ENCODE measurements around the gene TJP2.
A peak's percentile ranks its signal among the peaks of the same experiment; 100 is the strongest.

TJP2 gene

DNA sequence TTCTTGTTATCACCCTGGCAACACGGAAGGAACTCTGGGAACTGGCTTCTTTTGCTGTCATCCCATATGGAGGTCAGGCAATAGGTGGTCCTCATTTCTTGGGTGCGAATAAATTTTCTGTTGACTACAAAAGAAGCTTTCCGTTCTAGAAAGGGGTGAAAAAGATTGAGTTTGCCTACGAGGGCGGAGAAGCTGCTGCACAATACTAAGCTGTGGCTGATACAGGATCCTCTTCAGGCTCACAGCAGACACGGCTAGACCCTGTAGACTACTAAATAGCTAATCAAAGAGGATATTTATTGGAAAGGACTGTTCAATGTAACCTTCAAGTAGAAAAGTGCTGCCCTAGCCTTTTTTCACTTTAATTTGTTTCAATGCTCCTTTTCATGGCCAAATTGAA, 58.1 kb downstream of the TJP2 start:
- no peak for DNase-seq (ENCODE audit: low spot score)

DNA sequence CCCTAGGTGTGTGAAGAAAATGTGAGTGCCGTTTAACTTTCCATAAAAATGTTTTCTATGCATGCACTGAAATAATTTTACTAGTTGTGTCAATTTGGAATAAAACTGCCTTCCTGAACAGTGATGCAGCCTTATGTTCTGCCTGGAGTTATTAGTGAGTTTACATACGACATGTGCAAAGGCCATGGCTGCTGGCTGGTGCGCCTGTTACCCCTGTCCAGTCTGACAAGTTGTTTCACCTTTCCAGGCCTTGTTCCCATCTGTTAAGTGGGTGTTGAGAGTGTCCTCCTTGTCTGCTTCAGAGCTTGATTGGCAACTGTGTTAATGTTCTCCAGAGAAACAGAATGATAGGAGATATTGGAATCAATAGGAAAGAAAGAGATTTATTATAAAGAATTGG, 60.6 kb downstream of the TJP2 start:
- no peak for DNase-seq (ENCODE audit: low spot score)

DNA sequence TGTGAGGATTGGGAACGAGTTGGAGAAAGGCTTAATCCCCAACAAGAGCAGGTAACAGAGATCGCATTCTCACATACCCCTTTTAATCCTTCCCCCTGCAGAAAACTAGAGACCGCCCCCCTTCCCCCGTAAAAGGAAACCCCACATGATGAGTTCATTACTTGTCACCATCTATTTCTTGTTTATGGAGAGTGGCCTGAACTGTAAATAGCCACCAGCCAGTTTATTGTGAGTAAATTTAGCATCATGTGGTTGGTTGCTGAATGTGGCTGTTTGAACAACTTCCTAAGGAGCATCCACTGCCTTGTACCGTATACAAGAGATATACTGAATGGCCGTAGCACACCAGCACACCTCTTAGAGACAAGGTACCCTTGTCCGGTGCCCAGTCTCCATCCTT, 62.1 kb downstream of the TJP2 start:
- DNase-seq (ENCODE audit: low spot score) = no peak

DNA sequence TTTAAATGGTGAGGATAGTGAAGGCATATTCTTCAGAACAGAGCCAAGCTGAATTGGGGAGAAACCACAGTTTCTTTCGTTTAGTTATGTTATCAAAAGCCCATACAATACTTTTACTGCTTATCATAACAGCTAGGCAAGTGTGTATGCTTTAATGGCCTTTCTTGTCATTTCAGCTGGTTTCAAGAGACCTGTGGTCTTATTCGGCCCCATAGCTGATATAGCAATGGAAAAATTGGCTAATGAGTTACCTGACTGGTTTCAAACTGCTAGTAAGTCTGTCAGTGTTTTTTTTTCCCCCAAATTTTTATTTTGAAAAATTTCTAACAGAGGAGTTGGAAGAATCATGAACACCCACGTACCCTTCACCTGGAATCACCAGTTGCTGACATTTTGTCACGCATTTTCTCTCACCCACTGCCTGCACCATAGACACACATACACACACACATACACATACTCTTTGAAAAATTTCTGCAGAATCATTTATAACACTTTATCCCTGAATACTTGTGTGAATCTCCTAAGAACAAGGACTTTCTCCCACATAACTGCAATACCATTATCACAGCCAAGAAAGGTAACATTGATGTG, 63.7 kb downstream of the TJP2 start:
- no peak for DNase-seq (ENCODE audit: low spot score)

DNA sequence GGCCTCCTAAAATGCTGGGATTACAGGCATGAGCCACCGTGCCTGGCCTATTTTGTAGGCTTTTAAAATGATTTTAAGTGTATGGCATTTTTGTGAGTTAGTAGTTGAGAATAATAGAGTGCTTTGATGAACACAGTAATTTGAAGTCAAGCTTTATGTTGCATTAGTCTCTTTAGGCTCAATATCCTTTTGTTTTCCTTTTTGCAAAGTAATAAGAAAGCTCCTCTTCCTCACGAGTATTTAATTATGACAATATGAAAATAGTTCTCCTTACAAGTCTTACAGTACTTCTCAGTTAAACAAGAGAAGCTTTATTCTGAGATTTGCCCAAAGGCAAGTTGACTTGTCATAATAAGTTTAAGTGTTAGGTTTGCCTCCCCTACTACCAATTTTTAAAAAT, 69.0 kb downstream of the TJP2 start:
- no peak for DNase-seq (ENCODE audit: low spot score)

DNA sequence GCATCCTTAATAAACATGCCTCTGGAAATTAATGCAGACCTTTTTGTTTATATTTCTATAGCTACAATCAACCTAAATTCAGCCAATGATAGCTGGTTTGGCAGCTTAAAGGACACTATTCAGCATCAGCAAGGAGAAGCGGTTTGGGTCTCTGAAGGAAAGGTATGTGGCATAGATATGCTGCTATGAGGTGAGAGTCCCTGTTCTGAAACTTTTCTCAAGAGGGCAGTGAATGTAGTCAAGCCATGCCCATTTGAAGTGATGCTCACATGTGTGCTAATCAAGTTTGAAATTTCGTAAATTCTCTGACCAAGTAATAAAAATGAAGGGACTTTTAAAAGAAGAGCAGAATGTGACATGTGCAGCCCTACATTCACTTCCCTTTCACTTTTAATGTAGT, 72.6 kb downstream of the TJP2 start:
- no peak for DNase-seq (ENCODE audit: low spot score)

DNA sequence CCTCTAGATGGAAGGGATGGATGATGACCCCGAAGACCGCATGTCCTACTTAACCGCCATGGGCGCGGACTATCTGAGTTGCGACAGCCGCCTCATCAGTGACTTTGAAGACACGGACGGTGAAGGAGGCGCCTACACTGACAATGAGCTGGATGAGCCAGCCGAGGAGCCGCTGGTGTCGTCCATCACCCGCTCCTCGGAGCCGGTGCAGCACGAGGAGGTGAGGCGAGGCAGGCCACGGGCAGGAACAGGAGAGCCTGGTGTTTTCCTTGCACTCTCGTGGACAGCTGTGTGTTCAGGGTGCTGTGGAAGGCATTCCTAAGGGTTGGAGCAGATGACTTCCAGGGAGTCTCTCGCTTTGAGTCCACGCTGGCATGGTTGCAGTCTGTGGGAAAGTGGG, 73.9 kb downstream of the TJP2 start:
- no peak for DNase-seq (ENCODE audit: low spot score)

DNA sequence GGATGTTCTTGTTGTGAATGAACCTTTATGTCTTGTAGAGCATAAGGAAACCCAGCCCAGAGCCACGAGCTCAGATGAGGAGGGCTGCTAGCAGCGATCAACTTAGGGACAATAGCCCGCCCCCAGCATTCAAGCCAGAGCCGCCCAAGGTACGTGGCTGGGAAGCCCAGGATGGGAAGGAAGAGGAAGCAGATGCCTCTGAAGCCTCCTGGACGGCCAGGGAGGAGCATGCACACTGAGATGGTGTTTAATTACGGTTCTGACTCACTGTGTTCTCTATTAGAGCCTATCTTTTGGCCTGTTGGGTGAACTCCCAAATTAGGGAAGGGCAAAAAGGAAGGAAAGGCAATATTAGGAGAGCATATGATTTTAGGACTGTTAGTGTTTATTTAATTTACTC, 75.3 kb downstream of the TJP2 start:
- DNase-seq (ENCODE audit: low spot score) = no peak

DNA sequence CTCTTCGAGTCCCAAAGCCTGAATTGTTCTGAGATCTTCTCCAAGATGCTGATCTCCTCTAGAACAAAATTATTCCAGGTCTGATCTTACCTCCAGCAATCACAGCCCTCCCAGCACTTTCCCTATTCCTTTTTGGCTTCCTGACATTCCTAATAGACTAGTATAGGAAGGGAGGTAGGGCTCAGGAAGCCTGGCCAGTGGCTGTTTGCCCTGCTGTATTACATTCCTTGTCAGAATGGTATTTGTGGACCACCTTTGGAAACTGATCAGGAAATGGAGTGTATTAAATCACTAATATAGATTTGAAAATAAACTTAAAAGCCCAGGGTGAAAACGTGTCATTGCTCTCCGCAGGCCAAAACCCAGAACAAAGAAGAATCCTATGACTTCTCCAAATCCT, 76.6 kb downstream of the TJP2 start:
- no peak for DNase-seq (ENCODE audit: low spot score)

DNA sequence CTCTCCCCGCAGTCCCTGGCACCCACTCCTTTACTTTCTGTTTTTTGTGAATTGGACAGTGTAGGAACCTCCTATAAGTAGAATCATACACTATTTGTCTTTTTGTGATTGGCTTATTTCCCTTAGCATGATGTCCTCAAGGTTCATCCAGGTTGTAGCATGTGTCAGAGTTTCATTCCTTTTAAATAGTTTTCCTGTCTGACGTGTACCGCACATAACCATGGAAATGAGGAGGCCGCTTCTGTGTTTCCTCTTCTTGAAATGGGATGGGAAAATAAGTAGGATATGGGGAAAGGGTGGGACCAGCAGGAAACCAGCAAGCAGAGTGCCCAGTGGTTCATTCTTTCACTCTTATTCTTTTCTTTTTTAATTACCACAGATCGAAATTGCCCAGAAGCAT, 78.4 kb downstream of the TJP2 start:
- no peak for DNase-seq (ENCODE audit: low spot score)

DNA sequence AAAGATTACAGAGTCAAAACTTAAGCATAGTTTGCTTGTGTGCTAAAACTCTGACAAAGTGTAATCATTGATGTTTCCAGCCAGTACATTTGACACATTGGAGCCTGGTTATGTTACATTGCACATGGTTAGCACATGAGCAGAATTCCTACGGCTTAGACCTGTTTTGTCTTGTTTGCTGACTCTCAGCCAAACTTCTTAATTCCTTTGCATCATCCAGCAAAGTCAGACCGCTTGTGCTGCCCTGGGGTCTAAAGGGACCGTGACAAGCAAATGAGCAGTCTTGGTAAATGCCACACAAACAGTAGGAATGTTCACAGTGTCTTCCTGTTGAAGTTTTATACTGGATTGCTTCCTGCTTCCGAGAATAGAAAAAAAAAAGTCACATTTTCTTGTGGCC, 79.0 kb downstream of the TJP2 start:
- no peak for DNase-seq (ENCODE audit: low spot score)

DNA sequence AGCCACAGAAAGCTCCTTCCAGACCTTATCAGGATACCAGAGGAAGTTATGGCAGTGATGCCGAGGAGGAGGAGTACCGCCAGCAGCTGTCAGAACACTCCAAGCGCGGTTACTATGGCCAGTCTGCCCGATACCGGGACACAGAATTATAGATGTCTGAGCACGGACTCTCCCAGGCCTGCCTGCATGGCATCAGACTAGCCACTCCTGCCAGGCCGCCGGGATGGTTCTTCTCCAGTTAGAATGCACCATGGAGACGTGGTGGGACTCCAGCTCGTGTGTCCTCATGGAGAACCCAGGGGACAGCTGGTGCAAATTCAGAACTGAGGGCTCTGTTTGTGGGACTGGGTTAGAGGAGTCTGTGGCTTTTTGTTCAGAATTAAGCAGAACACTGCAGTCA, 80.1 kb downstream of the TJP2 start:
- peak; percentile 69 for DNase-seq (ENCODE audit: low spot score)

DNA sequence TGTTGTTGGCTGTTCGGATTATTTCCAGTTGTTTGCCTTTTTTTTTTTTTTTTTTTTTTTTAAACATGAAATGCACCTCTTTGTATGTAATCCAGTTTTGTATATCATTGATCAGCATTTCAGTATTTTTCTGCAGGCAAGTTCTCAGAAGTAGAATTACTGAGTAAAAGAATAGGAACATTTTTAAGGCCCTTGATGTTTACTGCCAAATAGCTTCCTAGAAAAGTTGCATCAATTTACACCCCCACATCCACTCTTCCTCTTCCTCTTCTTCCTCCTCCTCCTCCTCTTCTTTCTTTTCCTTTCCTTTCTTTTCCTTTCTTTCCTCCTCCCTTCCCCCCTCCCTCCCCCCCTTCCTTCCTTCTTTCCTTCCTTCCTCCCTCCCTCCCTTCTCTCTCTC, 81.5 kb downstream of the TJP2 start:
- no peak for DNase-seq (ENCODE audit: low spot score)

DNA sequence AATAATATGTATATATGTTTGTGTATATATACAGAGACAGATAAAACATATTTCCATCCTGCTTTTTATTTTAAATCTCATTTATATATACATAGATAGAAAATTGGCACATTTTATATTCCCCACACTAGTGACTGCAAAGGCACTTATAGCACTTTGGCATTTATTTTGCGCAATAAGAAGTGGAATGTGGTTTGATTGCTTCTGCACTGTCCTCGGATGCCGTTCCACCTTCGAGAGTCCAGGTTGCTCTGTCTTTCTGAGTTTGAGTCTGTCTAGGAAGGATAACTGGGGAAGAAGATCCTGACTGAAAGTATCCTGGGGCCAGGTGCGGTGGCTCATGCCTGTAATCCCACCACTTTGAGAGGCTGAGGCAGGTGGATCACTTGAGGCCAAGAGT, 84.5 kb downstream of the TJP2 start:
- DNase-seq (ENCODE audit: low spot score) = no peak

DNA sequence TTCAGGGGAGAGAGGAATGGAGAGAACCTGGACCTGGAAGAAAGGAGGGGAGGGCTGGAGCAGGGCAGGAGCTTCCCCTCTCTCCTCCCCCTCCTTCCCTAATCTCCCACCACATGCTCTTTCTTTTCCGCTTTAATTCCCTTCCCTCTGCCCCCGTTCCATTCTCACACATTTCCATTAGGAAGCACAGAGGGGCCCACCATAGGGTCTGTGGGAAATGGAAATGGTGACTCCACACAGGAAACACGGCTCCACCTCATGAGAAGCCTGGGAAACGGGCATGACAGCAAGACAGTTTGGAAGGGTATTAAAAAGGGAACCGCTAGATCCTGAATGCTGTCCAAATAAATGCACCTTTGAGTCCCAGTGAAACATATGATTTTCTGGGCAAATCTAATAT, 86.1 kb downstream of the TJP2 start:
- DNase-seq (ENCODE audit: low spot score) = no peak

DNA sequence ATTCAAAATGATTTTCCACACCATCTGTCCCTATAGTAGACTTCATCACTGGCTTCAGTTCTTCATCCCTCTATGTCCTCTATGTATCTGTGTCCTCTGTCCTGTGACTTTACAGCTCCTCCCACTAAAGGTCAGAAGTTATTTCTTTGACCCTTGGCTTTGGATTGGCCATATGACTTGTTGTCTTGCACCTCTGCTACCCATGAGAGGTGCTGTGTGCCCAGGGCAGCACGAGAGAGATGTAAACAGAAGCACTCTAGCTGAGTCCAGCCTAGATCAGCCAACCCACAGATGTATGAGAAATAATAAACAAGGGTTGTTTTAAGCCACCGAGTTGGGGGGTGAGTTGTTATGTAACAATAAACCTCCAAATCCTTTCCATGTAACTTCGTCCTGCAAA, 87.6 kb downstream of the TJP2 start:
- no peak for DNase-seq (ENCODE audit: low spot score)

DNA sequence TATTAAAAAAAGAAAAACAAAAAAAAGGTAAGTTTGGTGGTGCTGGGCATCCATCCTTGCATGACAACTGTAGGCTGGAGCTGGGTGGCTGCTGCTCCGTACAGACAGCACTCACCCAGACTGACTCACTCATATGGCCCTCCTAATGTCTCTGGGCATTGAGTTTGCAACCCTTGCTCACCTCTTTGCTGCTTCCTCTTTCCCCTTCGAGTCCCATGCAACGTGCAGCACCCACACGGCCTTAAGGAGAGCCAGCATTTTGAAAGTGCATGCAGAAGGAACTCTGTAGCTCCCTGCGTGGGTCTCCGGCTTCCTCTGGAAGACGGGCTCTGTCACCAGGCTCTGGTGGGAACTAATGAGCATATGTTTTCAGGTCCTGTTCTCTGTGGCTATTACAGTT, 90.4 kb downstream of the TJP2 start:
- DNase-seq (ENCODE audit: low spot score) = no peak

DNA sequence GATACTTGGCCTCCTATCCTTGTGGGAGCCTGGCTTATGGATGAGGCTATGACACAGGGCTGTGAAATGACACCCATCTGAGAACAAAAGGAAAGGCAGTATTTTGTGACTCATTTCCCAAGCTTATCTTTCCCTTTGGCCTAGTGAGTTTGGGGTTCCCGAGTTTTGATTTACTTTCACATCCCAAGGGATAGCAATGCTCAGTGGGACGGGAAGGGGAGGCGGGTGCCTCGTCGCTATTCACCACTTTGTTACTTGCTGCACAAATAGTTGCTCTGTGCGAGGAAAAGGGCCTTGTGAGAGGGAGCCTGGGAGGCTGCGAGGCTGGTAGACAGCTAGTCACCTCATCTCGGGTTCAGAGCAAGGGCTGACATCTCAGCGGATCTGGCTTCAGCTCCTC, 91.8 kb downstream of the TJP2 start:
- DNase-seq (ENCODE audit: low spot score) = no peak

DNA sequence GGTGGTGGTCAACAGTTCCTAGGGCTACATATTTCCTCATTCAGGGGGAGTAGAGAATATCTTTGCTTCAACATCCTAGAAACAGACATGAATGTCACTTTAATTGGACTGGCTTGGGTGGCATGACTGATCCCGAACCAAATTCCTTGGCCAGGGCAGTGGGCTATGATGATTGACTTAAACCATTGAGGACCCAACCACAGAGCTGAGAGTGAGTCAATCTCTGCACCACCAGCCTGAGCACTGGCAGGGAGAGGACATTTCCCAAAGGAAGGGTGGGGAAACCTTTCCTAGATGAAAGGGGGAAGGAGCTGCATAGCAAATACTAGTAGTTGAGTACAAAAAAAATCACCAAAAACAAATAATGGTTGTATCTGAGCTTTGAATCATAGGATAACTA, 98.1 kb downstream of the TJP2 start:
- DNase-seq (ENCODE audit: low spot score) = no peak

DNA sequence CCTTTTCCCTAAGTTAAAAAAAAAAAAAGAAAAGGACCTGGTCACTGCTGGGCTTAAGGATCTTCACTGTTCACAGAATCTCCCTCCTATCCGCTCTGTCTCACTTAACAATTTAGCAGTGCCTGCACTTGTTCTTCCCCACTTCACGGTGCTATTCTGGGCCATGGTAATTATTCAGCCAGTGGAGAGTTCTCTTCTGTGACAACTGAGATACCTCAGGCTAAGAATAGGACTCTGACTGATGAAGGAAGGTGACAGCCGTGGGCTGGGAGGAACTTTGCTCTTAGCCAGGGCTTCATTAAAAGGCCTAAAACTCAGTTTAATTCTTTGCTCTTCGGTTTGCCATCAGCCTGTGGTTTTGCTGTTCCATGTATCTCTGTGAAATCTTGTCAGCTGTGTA, 99.1 kb downstream of the TJP2 start:
- no peak for DNase-seq (ENCODE audit: low spot score)

DNA sequence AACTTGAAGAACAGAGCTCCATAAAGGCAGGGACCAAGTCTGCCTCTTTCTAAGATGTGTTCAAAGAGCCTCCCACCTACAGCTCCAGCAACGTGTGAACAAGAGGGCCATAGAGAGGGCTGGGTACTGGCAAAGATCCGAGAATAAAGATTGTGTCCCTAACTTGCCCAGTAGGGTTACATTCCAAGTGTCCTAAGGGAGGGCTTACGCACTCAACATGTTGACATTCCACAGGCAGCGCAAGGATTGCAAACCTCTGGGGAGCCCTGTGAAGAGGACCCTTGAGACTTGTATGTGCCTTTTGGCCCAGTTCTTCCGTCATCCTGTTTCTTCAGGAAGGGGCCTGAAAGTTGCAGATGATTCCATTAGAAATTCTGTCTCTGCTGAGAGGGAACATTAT, 102.7 kb downstream of the TJP2 start:
- no peak for DNase-seq (ENCODE audit: low spot score)

DNA sequence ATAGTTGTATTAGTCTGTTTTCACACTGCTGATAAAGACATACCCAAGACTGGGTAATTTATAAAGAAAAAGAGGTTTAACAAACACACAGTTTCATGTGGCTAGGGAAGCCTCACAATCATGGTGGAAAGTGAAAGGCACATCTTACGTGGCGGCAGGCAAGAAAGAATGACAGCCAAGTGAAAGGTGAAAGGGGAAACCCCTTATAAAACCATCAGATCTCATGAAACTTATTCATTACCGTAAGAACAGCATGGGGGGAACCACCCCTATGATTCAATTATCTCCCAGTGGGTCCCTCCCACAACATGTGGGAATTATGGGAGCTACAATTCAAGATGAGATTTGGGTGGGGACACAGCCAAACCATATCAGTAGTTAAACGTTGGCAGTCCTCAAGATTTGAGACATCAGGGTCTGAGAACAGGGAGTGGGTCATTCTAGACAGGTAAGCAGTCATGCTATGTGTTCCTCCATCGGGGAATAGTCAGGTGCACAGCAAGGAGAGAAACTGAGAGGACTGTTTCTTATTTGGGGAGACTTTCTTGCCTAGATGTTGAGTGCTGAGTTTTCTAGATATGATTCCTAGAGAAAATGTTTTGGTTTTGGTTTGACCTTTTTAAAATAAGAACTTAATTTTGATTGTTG, 105.1 kb downstream of the TJP2 start:
- DNase-seq (ENCODE audit: low spot score) = no peak

DNA sequence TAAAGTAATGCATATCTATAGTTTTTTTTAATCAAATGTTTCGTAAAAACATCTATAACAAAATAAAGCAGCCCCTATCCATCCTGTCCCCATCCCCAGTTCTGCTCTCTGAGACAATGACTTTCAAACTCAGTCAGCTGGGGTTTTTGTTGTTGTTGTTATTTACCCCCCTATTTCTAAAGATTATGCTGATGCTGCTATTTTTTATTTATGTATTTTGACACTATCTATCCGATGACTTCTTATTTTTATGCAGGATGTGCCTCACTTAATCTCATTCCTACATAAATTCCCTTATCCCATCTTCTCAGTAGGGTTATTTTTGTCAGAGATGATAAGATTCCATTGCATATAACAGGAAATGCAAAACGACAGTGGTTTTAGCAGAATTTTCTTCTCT, 105.7 kb downstream of the TJP2 start:
- DNase-seq (ENCODE audit: low spot score) = no peak

DNA sequence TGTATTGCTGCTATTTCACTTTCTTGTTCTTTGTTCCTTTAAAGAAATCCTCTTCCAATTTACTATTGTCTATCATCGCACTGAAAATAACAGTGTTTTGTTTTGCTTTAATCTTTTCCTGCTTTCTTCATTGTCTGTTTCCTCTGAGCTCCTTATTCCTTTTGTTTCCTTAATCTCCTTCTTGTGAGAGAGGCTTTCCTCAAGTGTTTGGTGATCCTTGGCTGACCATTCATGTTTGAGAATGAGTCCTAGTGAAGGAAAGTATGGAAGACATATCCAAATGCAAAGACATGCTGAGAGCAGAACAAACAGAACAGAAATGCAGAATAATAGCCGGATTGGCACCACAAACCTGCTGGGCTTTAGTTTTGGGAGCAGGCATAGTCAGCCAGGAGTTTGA, 108.9 kb downstream of the TJP2 start:
- DNase-seq (ENCODE audit: low spot score) = no peak

DNA sequence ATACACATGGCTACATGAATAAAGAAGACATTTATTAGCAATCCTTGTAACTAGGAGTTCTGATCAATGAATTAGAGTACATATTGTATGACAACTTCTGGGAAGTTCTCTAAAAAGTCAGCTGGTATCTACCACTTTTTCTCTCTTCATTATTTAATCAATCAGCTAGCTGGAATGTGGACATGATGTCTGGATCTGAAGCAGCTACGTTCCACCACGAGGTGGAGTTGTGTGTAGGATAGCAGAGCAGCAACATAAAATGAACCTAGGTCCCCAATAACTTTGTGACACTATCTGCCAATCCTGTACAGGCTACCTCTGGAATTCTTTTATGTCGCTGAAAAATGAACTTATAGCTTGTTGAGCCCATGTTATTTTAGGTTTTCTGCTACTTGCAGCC, 118.0 kb downstream of the TJP2 start:
- no peak for DNase-seq (ENCODE audit: low spot score)
